ENCODE measurements around the gene GRID1. TPM values are rescaled to one million over a fixed set of nuclear protein-coding genes. Genes with fewer than 3 reads are reported as not detected.

GRID1 gene
- total RNA-seq, 1 experiment from 2014 or later, result 5.6 TPM

DNA sequence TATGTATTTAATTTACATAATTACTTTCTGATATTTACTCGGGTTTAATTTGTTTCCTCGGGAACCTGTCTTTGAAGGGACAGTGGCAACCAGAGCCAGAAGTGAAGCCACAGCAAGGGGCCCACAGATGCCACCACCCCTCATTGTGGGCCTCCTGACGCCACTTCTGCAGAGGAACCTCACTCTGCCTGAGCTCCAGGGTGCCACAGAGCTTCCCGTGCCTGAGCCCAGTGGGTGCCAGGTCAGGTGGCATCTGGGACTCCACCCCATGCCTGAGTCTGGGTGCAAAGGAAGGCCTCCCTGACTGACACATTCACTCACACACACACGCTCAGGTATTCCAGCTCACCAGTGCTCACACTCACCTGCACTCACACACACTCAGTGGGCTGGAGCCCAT, 213.7 kb downstream of the GRID1 start:
- no TSS peak for BruUV-seq (replicated peaks)
- ChIA-PET CTCF (no interaction called here), RAD21 (ENCODE audit: low non-redundant PET in 1 of 2, low total read pairs in 2 of 2, uncharacterized antibody in 2 of 2, unreplicated experiment in 2 of 2) (no interaction called here), POLR2A (no interaction called here)
- H3K9me3 ChIP-seq (ENCODE audit: control insufficient read depth in 1 of 2, insufficient read depth in 1 of 2, low read depth in 1 of 2, low read length in 2 of 2), result no peaks in the 10 kb centered on the region
- H3K4me2 ChIP-seq (ENCODE audit: low read length), result no peak overlapping the region
- no peak for ATAC-seq
- TF ChIP-seq EZH2phosphoT487 (IDR thresholded peaks at IDR 0.05; ENCODE audit: borderline replicate concordance) (no peak), JUND (IDR thresholded peaks at IDR 0.05) (no peak), YY1 (IDR thresholded peaks at IDR 0.05; ENCODE audit: extremely low read depth, insufficient replicate concordance, low read depth, low read length) (no peak), POLR2A (IDR thresholded peaks at IDR 0.05; ENCODE audit: borderline replicate concordance, extremely low read depth, insufficient read depth, insufficient read length) (no peak), SP1 (IDR thresholded peaks at IDR 0.05; ENCODE audit: low read depth) (no peak), ELF1 (IDR thresholded peaks at IDR 0.05; ENCODE audit: borderline replicate concordance, low read depth) (no peak), ZFX (IDR thresholded peaks at IDR 0.05) (no peak), SIN3A (IDR thresholded peaks at IDR 0.05; ENCODE audit: low read depth) (no peak), POLR2AphosphoS5 (IDR thresholded peaks at IDR 0.05; ENCODE audit: low read depth, low read length) (no peak), ZNF274 (IDR thresholded peaks at IDR 0.05; ENCODE audit: low read depth, low read length) (no peak)
- TF ChIP-seq, protein P1, sequence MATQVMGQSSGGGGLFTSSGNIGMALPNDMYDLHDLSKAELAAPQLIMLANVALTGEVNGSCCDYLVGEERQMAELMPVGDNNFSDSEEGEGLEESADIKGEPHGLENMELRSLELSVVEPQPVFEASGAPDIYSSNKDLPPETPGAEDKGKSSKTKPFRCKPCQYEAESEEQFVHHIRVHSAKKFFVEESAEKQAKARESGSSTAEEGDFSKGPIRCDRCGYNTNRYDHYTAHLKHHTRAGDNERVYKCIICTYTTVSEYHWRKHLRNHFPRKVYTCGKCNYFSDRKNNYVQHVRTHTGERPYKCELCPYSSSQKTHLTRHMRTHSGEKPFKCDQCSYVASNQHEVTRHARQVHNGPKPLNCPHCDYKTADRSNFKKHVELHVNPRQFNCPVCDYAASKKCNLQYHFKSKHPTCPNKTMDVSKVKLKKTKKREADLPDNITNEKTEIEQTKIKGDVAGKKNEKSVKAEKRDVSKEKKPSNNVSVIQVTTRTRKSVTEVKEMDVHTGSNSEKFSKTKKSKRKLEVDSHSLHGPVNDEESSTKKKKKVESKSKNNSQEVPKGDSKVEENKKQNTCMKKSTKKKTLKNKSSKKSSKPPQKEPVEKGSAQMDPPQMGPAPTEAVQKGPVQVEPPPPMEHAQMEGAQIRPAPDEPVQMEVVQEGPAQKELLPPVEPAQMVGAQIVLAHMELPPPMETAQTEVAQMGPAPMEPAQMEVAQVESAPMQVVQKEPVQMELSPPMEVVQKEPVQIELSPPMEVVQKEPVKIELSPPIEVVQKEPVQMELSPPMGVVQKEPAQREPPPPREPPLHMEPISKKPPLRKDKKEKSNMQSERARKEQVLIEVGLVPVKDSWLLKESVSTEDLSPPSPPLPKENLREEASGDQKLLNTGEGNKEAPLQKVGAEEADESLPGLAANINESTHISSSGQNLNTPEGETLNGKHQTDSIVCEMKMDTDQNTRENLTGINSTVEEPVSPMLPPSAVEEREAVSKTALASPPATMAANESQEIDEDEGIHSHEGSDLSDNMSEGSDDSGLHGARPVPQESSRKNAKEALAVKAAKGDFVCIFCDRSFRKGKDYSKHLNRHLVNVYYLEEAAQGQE (IDR thresholded peaks at IDR 0.05; ENCODE audit: low read depth), result no peak
- TF ChIP-seq, protein P2, sequence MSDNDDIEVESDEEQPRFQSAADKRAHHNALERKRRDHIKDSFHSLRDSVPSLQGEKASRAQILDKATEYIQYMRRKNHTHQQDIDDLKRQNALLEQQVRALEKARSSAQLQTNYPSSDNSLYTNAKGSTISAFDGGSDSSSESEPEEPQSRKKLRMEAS (IDR thresholded peaks at IDR 0.05), result no peak
- TF ChIP-seq, protein P3, sequence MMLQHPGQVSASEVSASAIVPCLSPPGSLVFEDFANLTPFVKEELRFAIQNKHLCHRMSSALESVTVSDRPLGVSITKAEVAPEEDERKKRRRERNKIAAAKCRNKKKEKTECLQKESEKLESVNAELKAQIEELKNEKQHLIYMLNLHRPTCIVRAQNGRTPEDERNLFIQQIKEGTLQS (IDR thresholded peaks at IDR 0.05), result no peak
- H3K27me3 ChIP-seq (ENCODE audit: insufficient read depth, low read length), result no peaks in the 10 kb centered on the region
- no peaks in the 10 kb centered on the region for H3K36me3 ChIP-seq (ENCODE audit: control insufficient read depth in 1 of 2, insufficient read depth in 2 of 2, low read length in 2 of 2)
- DNase-seq (ENCODE audit: low read depth, low spot score), result no peak
- H3K27ac ChIP-seq (ENCODE audit: low read depth, low read length), result no peak overlapping the region
- intact Hi-C loops (cut with micrococcal nuclease), result no loop called here
- H3K4me3 ChIP-seq (replicated peaks in 1 of 2; ENCODE audit: low read depth in 1 of 2, low read length in 2 of 2), result no peak overlapping the region
- H3K9ac ChIP-seq (ENCODE audit: low read length), result no peak overlapping the region
- no peaks in the 10 kb centered on the region for H3K9me2 ChIP-seq (ENCODE audit: insufficient read depth)
- no peaks in the 10 kb centered on the region for H4K20me1 ChIP-seq (ENCODE audit: insufficient read depth)
- H3K4me1 ChIP-seq (ENCODE audit: control insufficient read depth in 1 of 2, insufficient read depth in 2 of 2, low read length in 2 of 2), result no peaks in the 10 kb centered on the region
- no peak overlapping the region for H2AFZ ChIP-seq (ENCODE audit: low read depth, low read length, poor library complexity, severe bottlenecking)
- no peaks in the 10 kb centered on the region for H3K79me2 ChIP-seq (ENCODE audit: insufficient read depth, low read length)

Measured in HCT116 (cell line).